ENCODE results near the gene GMDS.

DNA sequence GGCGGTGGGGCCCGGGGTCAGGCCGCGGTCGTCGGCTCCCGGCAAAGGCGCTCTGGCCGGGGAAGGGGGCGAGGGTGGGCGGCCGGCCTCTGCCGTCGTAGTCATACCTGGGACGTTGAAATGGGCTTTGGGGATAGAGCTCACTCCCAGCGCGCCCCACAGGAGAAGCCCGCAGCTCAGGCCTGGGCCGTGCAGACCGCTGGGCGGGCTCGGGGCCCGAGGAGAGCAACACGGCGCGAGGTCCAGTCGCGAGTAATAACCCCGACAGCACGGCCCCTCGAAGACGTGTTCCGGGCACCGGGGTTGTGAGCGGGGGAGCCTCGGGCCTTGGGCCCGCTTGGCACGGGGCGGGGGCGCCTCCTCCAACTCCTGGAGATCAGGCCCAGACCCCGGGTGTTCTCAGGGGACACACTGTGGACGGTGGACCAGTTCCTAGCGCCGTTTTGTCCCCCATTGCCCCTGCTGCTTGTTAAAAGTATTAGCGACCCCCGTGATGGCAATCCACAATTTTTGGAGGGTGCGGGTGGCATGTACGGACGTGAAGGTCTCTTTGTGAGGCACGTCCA lies 624.8 kb downstream of the GMDS start:
- TF ChIP-seq, protein P1, sequence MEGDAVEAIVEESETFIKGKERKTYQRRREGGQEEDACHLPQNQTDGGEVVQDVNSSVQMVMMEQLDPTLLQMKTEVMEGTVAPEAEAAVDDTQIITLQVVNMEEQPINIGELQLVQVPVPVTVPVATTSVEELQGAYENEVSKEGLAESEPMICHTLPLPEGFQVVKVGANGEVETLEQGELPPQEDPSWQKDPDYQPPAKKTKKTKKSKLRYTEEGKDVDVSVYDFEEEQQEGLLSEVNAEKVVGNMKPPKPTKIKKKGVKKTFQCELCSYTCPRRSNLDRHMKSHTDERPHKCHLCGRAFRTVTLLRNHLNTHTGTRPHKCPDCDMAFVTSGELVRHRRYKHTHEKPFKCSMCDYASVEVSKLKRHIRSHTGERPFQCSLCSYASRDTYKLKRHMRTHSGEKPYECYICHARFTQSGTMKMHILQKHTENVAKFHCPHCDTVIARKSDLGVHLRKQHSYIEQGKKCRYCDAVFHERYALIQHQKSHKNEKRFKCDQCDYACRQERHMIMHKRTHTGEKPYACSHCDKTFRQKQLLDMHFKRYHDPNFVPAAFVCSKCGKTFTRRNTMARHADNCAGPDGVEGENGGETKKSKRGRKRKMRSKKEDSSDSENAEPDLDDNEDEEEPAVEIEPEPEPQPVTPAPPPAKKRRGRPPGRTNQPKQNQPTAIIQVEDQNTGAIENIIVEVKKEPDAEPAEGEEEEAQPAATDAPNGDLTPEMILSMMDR (IDR thresholded peaks at IDR 0.05): no peak
- TF ChIP-seq POLR2A (IDR thresholded peaks at IDR 0.05): no peak
